Hair follicular keratinocyte (primary cell): ENCODE results near the gene THADA. TPM values are rescaled to one million over a fixed set of nuclear protein-coding genes. Genes with fewer than 3 reads are reported as not detected.

Source experiments
- total RNA-seq: library from RNA; depleted of rRNA; stranded (reverse); fragments of >200 nt; gene quantifications from 2 replicates; pipeline ENCODE4 v1.2.3, GENCODE V29; 2015

Gene THADA
- total RNA-seq, result 11.8 and 13.4 TPM in 2 replicates

GRCh38 chr2:43595603-43596412 is at the start of gene THADA:
Gene THADA, minus strand, starts transcription at chr2:43596038. Its CDS starts 3,646 bp downstream, at chr2:43592392.

GRCh38 chr2:43637030-43637803 is 41.4 kb upstream of the THADA start, which contains the start of gene PLEKHH2:
Gene PLEKHH2, plus strand, starts transcription at chr2:43637260. Its CDS starts 7,414 bp downstream, at chr2:43644674.

GRCh38 chr2:43226558-43226954 is 369.3 kb downstream of the THADA start, which contains the start of gene ZFP36L2:
Gene ZFP36L2, minus strand, starts transcription at chr2:43226606. Its CDS starts 291 bp downstream, at chr2:43226315.

Other genes starting within 250 kb of the THADA start
- 1.3 TPM in 2 replicates for gene PLEKHH2, start 41.2 kb upstream of the THADA start, total RNA-seq
- gene C1GALT1C1L, start 80.4 kb upstream of the THADA start, total RNA-seq, result 0.08 TPM in 1 of 2 replicates, not detected in the other
- 13.7 and 16.4 TPM in 2 replicates for gene DYNC2LI1, start 178.0 kb upstream of the THADA start, total RNA-seq
- not detected in 2 replicates for gene ABCG5, start 242.8 kb upstream of the THADA start, total RNA-seq
- gene ABCG8, start 242.9 kb upstream of the THADA start, total RNA-seq, result not detected in 2 replicates